GM23338 (cell line): ENCODE data around the gene RXRA. TPM values are rescaled to one million over a fixed set of nuclear protein-coding genes. Genes with fewer than 3 reads are reported as not detected.

Experiments used
- ATAC-seq: fragments of 200-7000 bp; cut with Tn5 transposase; 3 replicates; pipeline ENCODE4 v1.9.1; 2020
- DNase-seq: peaks from one replicate; pipeline ENCODE4 v3.0.0-alpha.2; 2015; ENCODE audit warnings: low spot score
- H2AFZ ChIP-seq: fragments of 200-600 bp; sonication (generic); 2 replicates; pipeline ENCODE4 v1.8.0; 2016; ENCODE audit warnings: antibody characterized with exemption, mild to moderate bottlenecking, moderate library complexity
- H3F3A ChIP-seq: fragments of 200-600 bp; sonication (generic); replicated peaks from 2 replicates; pipeline ENCODE4 v1.8.0; 2017; ENCODE audit warnings: antibody characterized with exemption, mixed run types, low read depth
- H3K27ac ChIP-seq: fragments of 200-600 bp; sonication (generic); 2 replicates; pipeline ENCODE4 v1.6.1; 2016; ENCODE audit warnings: low read depth
- H3K27me3 ChIP-seq: fragments of 200-600 bp; sonication (generic); 2 replicates; pipeline ENCODE4 v1.8.0; 2016; ENCODE audit warnings: mild to moderate bottlenecking, mixed run types, moderate library complexity; ENCODE audit not compliant: insufficient read depth
- H3K36me3 ChIP-seq: fragments of 200-600 bp; sonication (generic); 2 replicates; pipeline ENCODE4 v1.8.0; 2016; ENCODE audit warnings: mild to moderate bottlenecking; ENCODE audit not compliant: insufficient read depth
- H3K4me1 ChIP-seq: fragments of 200-600 bp; sonication (generic); 2 replicates; pipeline ENCODE4 v1.8.0; 2016; ENCODE audit warnings: mild to moderate bottlenecking, moderate library complexity; ENCODE audit not compliant: insufficient read depth
- H3K4me2 ChIP-seq: fragments of 200-600 bp; sonication (generic); 2 replicates; pipeline ENCODE4 v1.7.1; 2017; ENCODE audit warnings: mixed run types
- H3K4me3 ChIP-seq: fragments of 200-600 bp; sonication (generic); 2 replicates; pipeline ENCODE4 v1.6.1; 2016; ENCODE audit warnings: mixed run types
- H3K79me2 ChIP-seq: fragments of 200-600 bp; sonication (generic); replicated peaks from 2 replicates; pipeline ENCODE4 v1.8.0; 2017; ENCODE audit warnings: mild to moderate bottlenecking; ENCODE audit not compliant: insufficient read depth
- H3K9me2 ChIP-seq: fragments of 200-600 bp; sonication (generic); 2 replicates; pipeline ENCODE4 v1.8.0; 2017; ENCODE audit not compliant: insufficient read depth
- H4K20me1 ChIP-seq: fragments of 200-600 bp; sonication (generic); replicated peaks from 2 replicates; pipeline ENCODE4 v1.8.0; 2017; ENCODE audit warnings: mild to moderate bottlenecking; ENCODE audit not compliant: insufficient read depth
- H3K27ac Mint-ChIP-seq: 2 replicates; pipeline ENCODE4 v1.8.0; 2020; ENCODE audit warnings: inconsistent platforms, mild to moderate bottlenecking, moderate library complexity, mixed read lengths
- H3K27me3 Mint-ChIP-seq: 3 replicates; pipeline ENCODE4 v1.8.0; 2022; ENCODE audit warnings: low read depth, mild to moderate bottlenecking, moderate library complexity, mixed read lengths, inconsistent platforms; ENCODE audit not compliant: insufficient read depth, poor library complexity
- H3K36me3 Mint-ChIP-seq: 3 replicates; pipeline ENCODE4 v1.8.0; 2021; ENCODE audit warnings: low read depth, mild to moderate bottlenecking, inconsistent platforms, moderate library complexity, mixed read lengths
- H3K4me1 Mint-ChIP-seq: 3 replicates; pipeline ENCODE4 v1.8.0; 2020; ENCODE audit warnings: mild to moderate bottlenecking, inconsistent platforms, mixed read lengths
- H3K4me3 Mint-ChIP-seq: 3 replicates; pipeline ENCODE4 v1.8.0; 2021; ENCODE audit warnings: moderate library complexity, mild to moderate bottlenecking, inconsistent platforms, mixed read lengths
- H3K9me3 Mint-ChIP-seq: 3 replicates; pipeline ENCODE4 v1.8.0; 2020; ENCODE audit warnings: moderate library complexity, mild to moderate bottlenecking, inconsistent platforms, mixed read lengths
- ETS1 ChIP-seq: IDR thresholded peaks from 2 replicates; pipeline ENCODE4 v1.6.1; 2016; ENCODE audit warnings: antibody characterized with exemption
- JUNB ChIP-seq: IDR thresholded peaks from one replicate; pipeline ENCODE4 v1.6.1; 2016; ENCODE audit warnings: antibody characterized with exemption; ENCODE audit not compliant: unreplicated experiment
- ZNF114 ChIP-seq: fragments of 250-450 bp; sonication (Bioruptor Pico); IDR thresholded peaks from 2 replicates; pipeline ENCODE4 v1.5.0; 2020; ENCODE audit warnings: mild to moderate bottlenecking, moderate library complexity
- polyA plus RNA-seq: library from polyadenylated mRNA; unstranded; fragments of >200 nt; fragmentation: Nextera tagmentation; extraction: Ambion mirVana; gene quantifications from 2 replicates; pipeline ENCODE4 v1.2.1, GENCODE V29; 2016
- total RNA-seq: library from RNA; depleted of rRNA; stranded (reverse); fragments of >200 nt; shearing (Covaris generic); gene quantifications from 2 replicates; pipeline ENCODE4 v1.2.3, GENCODE V29; 2014
- TF ChIP-seq, protein P1 (sequence below): fragments of 250-450 bp; sonication (Bioruptor Pico); IDR thresholded peaks from 2 replicates; pipeline ENCODE4 v1.5.0; 2020; ENCODE audit warnings: mild to moderate bottlenecking, moderate library complexity

RXRA gene
- total and polyA plus RNA-seq, 2 experiments from 2014 or later: 4.9 to 17.9 TPM

DNA sequence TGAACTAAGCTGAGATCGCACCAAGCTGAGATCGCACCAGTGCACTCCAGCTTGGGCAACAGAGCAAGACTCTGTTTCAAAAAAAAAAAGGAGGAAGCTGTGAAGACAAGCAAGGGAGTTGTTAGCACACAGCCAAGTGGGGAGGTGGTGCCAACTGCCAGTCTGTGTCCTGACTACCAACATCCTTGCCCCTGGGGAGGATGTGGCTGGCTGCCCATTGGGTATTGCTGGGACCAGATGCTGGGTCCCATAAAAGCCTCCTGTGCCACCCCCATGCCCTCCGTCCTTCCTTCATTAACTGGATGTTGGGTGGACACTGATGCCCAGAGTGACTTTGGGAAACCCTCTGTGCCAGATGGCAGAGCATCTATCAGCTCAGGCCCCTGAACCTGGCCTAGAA lies 158.2 kb downstream of the RXRA start:
- H3K9me2 ChIP-seq: no peaks in the 10 kb centered on the region
- TF ChIP-seq, protein P1, sequence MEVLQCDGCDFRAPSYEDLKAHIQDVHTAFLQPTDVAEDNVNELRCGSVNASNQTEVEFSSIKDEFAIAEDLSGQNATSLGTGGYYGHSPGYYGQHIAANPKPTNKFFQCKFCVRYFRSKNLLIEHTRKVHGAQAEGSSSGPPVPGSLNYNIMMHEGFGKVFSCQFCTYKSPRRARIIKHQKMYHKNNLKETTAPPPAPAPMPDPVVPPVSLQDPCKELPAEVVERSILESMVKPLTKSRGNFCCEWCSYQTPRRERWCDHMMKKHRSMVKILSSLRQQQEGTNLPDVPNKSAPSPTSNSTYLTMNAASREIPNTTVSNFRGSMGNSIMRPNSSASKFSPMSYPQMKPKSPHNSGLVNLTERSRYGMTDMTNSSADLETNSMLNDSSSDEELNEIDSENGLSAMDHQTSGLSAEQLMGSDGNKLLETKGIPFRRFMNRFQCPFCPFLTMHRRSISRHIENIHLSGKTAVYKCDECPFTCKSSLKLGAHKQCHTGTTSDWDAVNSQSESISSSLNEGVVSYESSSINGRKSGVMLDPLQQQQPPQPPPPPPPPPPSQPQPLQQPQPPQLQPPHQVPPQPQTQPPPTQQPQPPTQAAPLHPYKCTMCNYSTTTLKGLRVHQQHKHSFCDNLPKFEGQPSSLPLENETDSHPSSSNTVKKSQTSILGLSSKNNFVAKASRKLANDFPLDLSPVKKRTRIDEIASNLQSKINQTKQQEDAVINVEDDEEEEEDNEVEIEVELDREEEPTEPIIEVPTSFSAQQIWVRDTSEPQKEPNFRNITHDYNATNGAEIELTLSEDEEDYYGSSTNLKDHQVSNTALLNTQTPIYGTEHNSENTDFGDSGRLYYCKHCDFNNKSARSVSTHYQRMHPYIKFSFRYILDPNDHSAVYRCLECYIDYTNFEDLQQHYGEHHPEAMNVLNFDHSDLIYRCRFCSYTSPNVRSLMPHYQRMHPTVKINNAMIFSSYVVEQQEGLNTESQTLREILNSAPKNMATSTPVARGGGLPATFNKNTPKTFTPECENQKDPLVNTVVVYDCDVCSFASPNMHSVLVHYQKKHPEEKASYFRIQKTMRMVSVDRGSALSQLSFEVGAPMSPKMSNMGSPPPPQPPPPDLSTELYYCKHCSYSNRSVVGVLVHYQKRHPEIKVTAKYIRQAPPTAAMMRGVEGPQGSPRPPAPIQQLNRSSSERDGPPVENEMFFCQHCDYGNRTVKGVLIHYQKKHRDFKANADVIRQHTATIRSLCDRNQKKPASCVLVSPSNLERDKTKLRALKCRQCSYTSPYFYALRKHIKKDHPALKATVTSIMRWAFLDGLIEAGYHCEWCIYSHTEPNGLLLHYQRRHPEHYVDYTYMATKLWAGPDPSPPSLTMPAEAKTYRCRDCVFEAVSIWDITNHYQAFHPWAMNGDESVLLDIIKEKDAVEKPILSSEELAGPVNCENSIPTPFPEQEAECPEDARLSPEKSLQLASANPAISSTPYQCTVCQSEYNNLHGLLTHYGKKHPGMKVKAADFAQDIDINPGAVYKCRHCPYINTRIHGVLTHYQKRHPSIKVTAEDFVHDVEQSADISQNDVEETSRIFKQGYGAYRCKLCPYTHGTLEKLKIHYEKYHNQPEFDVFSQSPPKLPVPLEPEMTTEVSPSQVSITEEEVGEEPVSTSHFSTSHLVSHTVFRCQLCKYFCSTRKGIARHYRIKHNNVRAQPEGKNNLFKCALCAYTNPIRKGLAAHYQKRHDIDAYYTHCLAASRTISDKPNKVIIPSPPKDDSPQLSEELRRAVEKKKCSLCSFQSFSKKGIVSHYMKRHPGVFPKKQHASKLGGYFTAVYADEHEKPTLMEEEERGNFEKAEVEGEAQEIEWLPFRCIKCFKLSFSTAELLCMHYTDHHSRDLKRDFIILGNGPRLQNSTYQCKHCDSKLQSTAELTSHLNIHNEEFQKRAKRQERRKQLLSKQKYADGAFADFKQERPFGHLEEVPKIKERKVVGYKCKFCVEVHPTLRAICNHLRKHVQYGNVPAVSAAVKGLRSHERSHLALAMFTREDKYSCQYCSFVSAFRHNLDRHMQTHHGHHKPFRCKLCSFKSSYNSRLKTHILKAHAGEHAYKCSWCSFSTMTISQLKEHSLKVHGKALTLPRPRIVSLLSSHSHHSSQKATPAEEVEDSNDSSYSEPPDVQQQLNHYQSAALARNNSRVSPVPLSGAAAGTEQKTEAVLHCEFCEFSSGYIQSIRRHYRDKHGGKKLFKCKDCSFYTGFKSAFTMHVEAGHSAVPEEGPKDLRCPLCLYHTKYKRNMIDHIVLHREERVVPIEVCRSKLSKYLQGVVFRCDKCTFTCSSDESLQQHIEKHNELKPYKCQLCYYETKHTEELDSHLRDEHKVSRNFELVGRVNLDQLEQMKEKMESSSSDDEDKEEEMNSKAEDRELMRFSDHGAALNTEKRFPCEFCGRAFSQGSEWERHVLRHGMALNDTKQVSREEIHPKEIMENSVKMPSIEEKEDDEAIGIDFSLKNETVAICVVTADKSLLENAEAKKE (CRISPR knock-in tag): no peak
- H3K4me2 ChIP-seq: no peak overlapping the region
- no peak overlapping the region for H3K4me3 Mint-ChIP-seq
- H3K27ac Mint-ChIP-seq: no peak overlapping the region
- no peaks in the 10 kb centered on the region; the same call in 2 of the 3 replicates for H3K4me1 Mint-ChIP-seq
- H3F3A ChIP-seq: no peaks in the 10 kb centered on the region
- DNase-seq (no peak), ATAC-seq (no peak)
- H3K27me3 Mint-ChIP-seq: peaks cover 20% of the 10 kb centered on the region
- H4K20me1 ChIP-seq: no peaks in the 10 kb centered on the region
- no peaks in the 10 kb centered on the region for H3K4me1 ChIP-seq
- H3K9me3 Mint-ChIP-seq: peaks cover 4% of the 10 kb centered on the region
- no peaks in the 10 kb centered on the region; the same call in 2 of the 3 replicates for H3K36me3 Mint-ChIP-seq
- H3K36me3 ChIP-seq: no peaks in the 10 kb centered on the region
- no peaks in the 10 kb centered on the region for H3K27me3 ChIP-seq
- no peak overlapping the region for H2AFZ ChIP-seq
- no peaks in the 10 kb centered on the region for H3K79me2 ChIP-seq
- H3K4me3 ChIP-seq: no peak overlapping the region
- H3K27ac ChIP-seq: no peak overlapping the region

GRCh38 chr9:134485653-134486052 lies 159.4 kb downstream of the RXRA start:
- no peak overlapping the region for H2AFZ ChIP-seq
- DNase-seq (no peak), ATAC-seq (no peak)
- no peaks in the 10 kb centered on the region; the same call in 2 of the 3 replicates for H3K36me3 Mint-ChIP-seq
- no peaks in the 10 kb centered on the region for H3K9me2 ChIP-seq
- no peak overlapping the region for H3K27ac Mint-ChIP-seq
- no peaks in the 10 kb centered on the region for H3F3A ChIP-seq
- H3K27ac ChIP-seq: no peak overlapping the region
- peaks cover 17% of the 10 kb centered on the region for H3K27me3 Mint-ChIP-seq
- H3K4me3 ChIP-seq: no peak overlapping the region
- H3K27me3 ChIP-seq: no peaks in the 10 kb centered on the region
- H3K79me2 ChIP-seq: no peaks in the 10 kb centered on the region
- H3K4me1 Mint-ChIP-seq: no peaks in the 10 kb centered on the region; the same call in 2 of the 3 replicates
- no peak overlapping the region for H3K4me2 ChIP-seq
- TF ChIP-seq ZNF114: no peak
- TF ChIP-seq JUNB: no peak
- TF ChIP-seq ETS1: no peak
- no peaks in the 10 kb centered on the region for H3K4me1 ChIP-seq
- H3K36me3 ChIP-seq: no peaks in the 10 kb centered on the region
- H3K4me3 Mint-ChIP-seq: no peak overlapping the region
- no peaks in the 10 kb centered on the region for H4K20me1 ChIP-seq
- peaks cover 4% of the 10 kb centered on the region; the same call in 2 of the 3 replicates for H3K9me3 Mint-ChIP-seq
